Breast epithelium (tissue), 4 donors: Measurements from ENCODE around the gene PGBD5. TPM values are rescaled to one million over a fixed set of nuclear protein-coding genes. Genes with fewer than 3 reads are reported as not detected.

Experiments
- DNase-seq, 2 donors: peaks; one replicate each; pipeline ENCODE4 v3.0.0-alpha.2; 2019; ENCODE audit warnings: low spot score in 2 of 2
- H3K27ac ChIP-seq, 2 donors: fragments of 200-600 bp; sonication (generic) in 1 of 2; one replicate each; pipeline ENCODE4 v1.5.1; 2016 to 2019; ENCODE audit warnings: mild to moderate bottlenecking in 1 of 2
- H3K27me3 ChIP-seq, 2 donors: fragments of 200-600 bp; sonication (generic) in 1 of 2; one replicate each; pipeline versions ENCODE4 v1.5.1 to v1.6.0; 2017 to 2019; ENCODE audit warnings: control low read depth in 1 of 2, mild to moderate bottlenecking in 1 of 2
- H3K36me3 ChIP-seq: fragments of 200-600 bp; one replicate; pipeline ENCODE4 v1.5.1; 2019
- H3K4me1 ChIP-seq, 2 donors: fragments of 200-600 bp; sonication (generic); one replicate each; pipeline ENCODE4 v1.5.1; 2016 to 2019; ENCODE audit warnings: control low read depth in 1 of 2
- H3K4me3 ChIP-seq, 3 donors: fragments of 200-600 bp; sonication (generic); 1 replicate in 2 of 3; 2 replicates in 1 of 3; pipeline ENCODE4 v1.5.1; 2016 to 2019; ENCODE audit warnings: mild to moderate bottlenecking in 3 of 3, moderate library complexity in 2 of 3
- H3K9me3 ChIP-seq, 2 donors: fragments of 200-600 bp; sonication (generic) in 1 of 2; one replicate each; pipeline ENCODE4 v1.5.1; 2016 to 2019; ENCODE audit warnings: control low read depth in 1 of 2
- POLR2A ChIP-seq: fragments of 450-650 bp; IDR thresholded peaks from one replicate; pipeline ENCODE4 v1.6.1; 2016; ENCODE audit warnings: antibody characterized with exemption, mild to moderate bottlenecking, moderate library complexity
- POLR2AphosphoS5 ChIP-seq, 3 donors: sonication (generic); formaldehyde crosslinking; IDR thresholded peaks; one replicate each; pipeline ENCODE4 v1.6.1; 2017; ENCODE audit warnings: antibody characterized with exemption in 3 of 3
- intact Hi-C: fragments of 100-400 bp; cut with DNase I; formaldehyde crosslinking; loops from one replicate; pipeline ENCODE4 v1.15.1; 2023; ENCODE audit warnings: low total_unique reads
- total RNA-seq, 3 donors: library from RNA; depleted of rRNA; stranded (reverse); fragments of >200 nt; gene quantifications; one replicate each; pipeline ENCODE4 v1.1.0, GENCODE V29; 2016
- TF ChIP-seq, protein P1 (sequence below), 3 donors: fragments of 450-650 bp; IDR thresholded peaks; one replicate each; pipeline ENCODE4 v1.5.1; 2016 to 2017; ENCODE audit warnings: antibody characterized with exemption in 3 of 3, mild to moderate bottlenecking in 3 of 3, moderate library complexity in 3 of 3

PGBD5 gene
- total RNA-seq, 3 donors from 2014 or later = 0.48 to 0.98 (median 0.59) TPM

DNA sequence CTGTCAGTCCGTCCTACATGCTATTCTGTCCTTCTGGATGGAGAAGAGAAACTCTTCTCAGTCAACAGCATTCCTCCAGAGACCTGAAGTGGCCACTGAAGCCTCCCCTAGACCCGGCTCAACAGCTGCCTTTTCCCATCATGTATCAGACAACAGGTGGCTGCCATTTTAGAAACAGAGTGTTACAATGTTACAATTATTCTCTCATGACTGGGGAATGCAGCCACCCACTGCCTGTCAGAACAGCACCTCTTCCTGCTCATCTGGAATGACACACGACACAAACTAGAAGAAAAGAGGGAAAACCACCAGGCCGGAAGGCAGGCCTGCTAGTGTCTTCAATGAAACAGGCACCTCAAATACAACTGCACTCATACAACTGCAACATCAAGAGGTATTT lies 105.3 kb downstream of the PGBD5 start:
- DNase-seq = peak in 1 of 2 donors; percentile 7

DNA sequence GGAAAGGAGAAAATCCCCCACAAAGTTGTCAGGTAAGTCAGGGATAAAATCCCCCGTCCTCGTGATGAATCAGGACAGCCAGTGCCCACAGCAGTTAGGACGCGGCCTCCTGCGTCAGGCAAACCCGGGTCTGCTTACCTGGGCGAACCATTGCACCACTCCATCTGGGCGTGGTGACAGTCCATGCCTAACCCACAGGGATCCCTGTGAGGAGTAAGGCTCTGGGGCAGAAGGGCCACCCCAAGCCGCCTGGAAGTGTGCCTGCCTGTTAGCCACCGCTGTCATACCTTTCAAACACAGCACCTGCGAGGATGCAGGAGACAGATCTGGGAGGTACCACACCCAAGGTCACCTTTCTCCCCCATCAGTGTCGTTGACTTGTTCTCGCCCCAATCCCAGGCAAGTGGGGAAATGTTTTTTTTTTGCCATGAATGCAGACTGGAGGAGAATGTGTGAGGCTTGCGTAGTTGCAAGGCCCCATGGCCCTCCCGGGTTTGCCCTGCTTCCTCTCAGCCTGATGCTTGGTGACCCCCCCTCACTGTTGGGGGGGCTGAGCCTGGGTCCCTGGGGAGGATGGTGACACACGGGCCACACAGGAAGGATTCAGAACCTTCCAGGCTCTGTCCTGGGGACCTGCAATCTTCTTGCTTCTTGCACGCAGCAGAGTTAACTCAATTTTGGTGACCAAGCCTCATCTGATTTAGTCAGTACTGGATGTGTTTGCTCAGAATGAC lies 107.0 kb downstream of the PGBD5 start:
- intact Hi-C loops = loop anchor here (10.0 kb wide), 1 partner anchor 654 kb away; no protein-coding TSS in a partner anchor
- no peak for DNase-seq
- Histone ChIP-seq H3K27ac (no peak overlapping the region), H3K27me3 (peaks cover 0 to 6% of the 10 kb centered on the region in 2 donors), H3K4me3 (no peak overlapping the region), H3K36me3 (no peaks in the 10 kb centered on the region), H3K4me1 (no peaks in the 10 kb centered on the region), H3K9me3 (no peaks in the 10 kb centered on the region)
- TF ChIP-seq POLR2AphosphoS5 (IDR thresholded peaks at IDR 0.05) (no peak), POLR2A (no peak)
- TF ChIP-seq, protein P1, sequence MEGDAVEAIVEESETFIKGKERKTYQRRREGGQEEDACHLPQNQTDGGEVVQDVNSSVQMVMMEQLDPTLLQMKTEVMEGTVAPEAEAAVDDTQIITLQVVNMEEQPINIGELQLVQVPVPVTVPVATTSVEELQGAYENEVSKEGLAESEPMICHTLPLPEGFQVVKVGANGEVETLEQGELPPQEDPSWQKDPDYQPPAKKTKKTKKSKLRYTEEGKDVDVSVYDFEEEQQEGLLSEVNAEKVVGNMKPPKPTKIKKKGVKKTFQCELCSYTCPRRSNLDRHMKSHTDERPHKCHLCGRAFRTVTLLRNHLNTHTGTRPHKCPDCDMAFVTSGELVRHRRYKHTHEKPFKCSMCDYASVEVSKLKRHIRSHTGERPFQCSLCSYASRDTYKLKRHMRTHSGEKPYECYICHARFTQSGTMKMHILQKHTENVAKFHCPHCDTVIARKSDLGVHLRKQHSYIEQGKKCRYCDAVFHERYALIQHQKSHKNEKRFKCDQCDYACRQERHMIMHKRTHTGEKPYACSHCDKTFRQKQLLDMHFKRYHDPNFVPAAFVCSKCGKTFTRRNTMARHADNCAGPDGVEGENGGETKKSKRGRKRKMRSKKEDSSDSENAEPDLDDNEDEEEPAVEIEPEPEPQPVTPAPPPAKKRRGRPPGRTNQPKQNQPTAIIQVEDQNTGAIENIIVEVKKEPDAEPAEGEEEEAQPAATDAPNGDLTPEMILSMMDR (IDR thresholded peaks at IDR 0.05) = no peak

More for the DNA sequence above, 105.3 kb downstream of the PGBD5 start:
- Histone ChIP-seq H3K27me3 (peaks cover 0 to 6% of the 10 kb centered on the region in 2 donors), H3K4me1 (no peaks in the 10 kb centered on the region), H3K4me3 (no peak overlapping the region), H3K27ac (no peak overlapping the region), H3K36me3 (no peaks in the 10 kb centered on the region), H3K9me3 (no peaks in the 10 kb centered on the region)
- TF ChIP-seq, protein P1 (IDR thresholded peaks at IDR 0.05) = no peak
- TF ChIP-seq POLR2A (no peak), POLR2AphosphoS5 (IDR thresholded peaks at IDR 0.05) (no peak)
- intact Hi-C loops = no loop called here

DNA sequence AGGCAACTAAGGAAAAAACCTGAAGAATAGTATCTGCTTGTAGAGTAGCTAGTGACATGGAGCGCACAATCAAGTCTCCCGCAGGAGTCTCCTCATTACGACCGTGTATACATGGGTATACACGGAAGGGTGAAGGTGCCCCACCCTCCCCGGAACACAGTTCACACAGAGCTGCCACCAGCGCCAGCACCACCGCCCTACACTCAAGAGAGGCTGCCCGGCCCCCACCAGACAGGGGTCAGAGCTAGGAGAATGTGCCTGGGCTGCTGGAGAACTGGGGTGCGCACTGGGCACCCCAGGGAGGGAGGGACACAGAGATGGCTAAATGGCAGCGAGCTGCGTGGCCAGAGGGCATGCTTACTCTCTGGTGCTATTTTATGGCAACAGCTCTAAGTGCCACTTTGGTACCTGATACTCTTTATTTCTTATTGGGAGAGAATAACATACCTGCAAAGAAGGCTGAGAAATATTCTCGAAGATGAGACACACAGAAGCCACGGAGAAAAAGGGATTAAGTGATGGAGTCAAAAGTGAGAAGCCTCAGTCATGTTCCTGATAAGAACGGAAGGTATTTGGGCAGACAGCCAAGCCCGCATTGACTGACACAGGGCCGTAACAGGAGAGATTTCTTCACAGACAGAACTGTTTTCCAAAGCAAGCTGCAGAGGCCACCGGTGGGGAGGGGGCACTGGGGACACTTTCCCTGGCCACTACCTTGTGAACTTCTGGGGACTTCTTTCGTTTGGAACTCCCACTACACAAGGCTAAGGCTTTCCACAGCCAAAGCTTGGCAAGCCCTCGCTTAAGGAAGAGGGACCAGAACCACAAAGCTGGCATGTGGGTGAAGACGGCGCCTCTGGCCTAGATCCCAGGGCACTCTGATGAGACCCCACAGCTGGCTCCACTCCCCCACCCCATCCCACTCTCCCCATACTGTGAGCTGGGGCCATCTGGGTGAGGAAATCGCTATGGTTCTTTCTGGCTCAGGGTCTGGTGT lies 108.0 kb downstream of the PGBD5 start:
- intact Hi-C loops = loop anchor here (10.0 kb wide), 1 partner anchor 653 kb away; no protein-coding TSS in a partner anchor
- peak in 1 of 2 donors; percentile 36 for DNase-seq
- Histone ChIP-seq H3K4me3 (no peak overlapping the region), H3K27me3 (peaks cover 0 to 6% of the 10 kb centered on the region in 2 donors), H3K27ac (no peak overlapping the region), H3K4me1 (no peaks in the 10 kb centered on the region), H3K9me3 (no peaks in the 10 kb centered on the region), H3K36me3 (no peaks in the 10 kb centered on the region)
- TF ChIP-seq POLR2AphosphoS5 (IDR thresholded peaks at IDR 0.05) (no peak), POLR2A (no peak)
- TF ChIP-seq, protein P1 (IDR thresholded peaks at IDR 0.05) = no peak

DNA sequence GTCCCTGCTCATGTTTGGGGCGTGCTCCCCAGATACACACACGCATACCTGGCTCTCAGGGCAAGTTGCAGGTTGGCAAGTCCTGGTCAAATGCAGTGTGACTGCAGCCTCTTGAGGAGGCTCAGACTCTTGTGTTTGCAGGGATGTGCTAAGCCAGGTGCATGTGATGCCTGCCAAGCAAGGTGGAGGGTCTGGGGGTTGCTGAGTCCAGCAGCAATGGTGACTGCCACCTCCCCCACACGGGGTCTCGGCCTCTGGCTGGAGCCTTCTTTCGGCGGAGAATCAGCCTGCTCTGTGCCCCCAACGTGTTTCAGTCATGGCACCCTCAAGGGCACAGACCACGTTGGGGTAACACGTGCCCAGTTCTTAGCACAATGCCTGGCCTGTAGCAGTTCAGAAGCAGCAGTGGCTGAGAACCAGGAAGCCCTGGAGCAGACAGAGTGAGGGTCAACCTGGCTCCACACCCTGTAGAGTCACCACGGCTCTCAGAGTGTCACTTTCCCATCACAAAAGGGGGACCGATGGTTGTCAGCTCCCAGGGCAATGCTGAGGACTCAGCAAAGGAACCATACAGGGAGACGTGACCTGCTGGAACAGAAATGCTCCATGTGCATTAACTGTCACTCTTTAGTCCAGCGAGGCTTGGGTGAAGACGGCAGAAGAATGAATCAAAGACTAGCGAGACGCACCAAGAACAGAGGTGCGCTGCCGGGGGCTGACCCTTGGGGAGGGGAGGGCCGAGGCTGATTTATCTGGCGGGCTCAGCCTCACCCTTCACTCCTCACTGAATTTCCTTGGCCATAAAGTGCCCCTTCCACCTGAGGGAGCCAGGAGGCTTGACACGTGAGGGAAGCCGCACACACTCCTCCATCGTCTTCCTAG lies 109.0 kb downstream of the PGBD5 start:
- intact Hi-C loops = loop anchor here (10.0 kb wide), 1 partner anchor 652 kb away; no protein-coding TSS in a partner anchor
- no peaks in the 10 kb centered on the region for H3K36me3 ChIP-seq
- peak in 1 of 2 donors; percentile 37 for DNase-seq
- no peaks in the 10 kb centered on the region for H3K9me3 ChIP-seq
- TF ChIP-seq POLR2A (no peak), POLR2AphosphoS5 (IDR thresholded peaks at IDR 0.05) (no peak)
- TF ChIP-seq, protein P1 (IDR thresholded peaks at IDR 0.05) = no peak
- peaks cover 0 to 6% of the 10 kb centered on the region in 2 donors for H3K27me3 ChIP-seq
- H3K27ac ChIP-seq = no peak overlapping the region
- H3K4me1 ChIP-seq = no peaks in the 10 kb centered on the region
- H3K4me3 ChIP-seq = no peak overlapping the region
